ENCODE measurements around the gene TSPYL1. TPM values are rescaled to one million over a fixed set of nuclear protein-coding genes. Genes with fewer than 3 reads are reported as not detected.

The TSPYL1 gene
- total and polyA plus RNA-seq, 4 donors: 25.1 to 39.8 (median 30.2) TPM

Other genes starting within 250 kb of the TSPYL1 start
- 10 to 100 TPM in 1 of 2 donors, 1 to 10 TPM in 1; 5.7 to 26.8 TPM for gene FRK, start 219.0 kb downstream of the TSPYL1 start, total RNA-seq
- 1 to 10 TPM; 3.6 to 4.9 TPM for gene FRK, start 219.0 kb downstream of the TSPYL1 start, polyA plus RNA-seq
- 10 to 100 TPM; 10.4 to 24.2 TPM for gene NT5DC1, start 179.1 kb downstream of the TSPYL1 start, total RNA-seq
- 10 to 100 TPM; 22.3 to 31.4 TPM for gene NT5DC1, start 179.1 kb downstream of the TSPYL1 start, polyA plus RNA-seq
- not detected for gene COL10A1, start 153.8 kb downstream of the TSPYL1 start, total RNA-seq
- gene COL10A1, start 153.8 kb downstream of the TSPYL1 start, polyA plus RNA-seq: under 1 TPM; 0.01 to 0.15 TPM
- 1 to 10 TPM; 3.6 to 7.4 TPM for gene TSPYL4, start 25.9 kb downstream of the TSPYL1 start, total RNA-seq
- gene TSPYL4, start 25.9 kb downstream of the TSPYL1 start, polyA plus RNA-seq: 1 to 10 TPM; 3.7 to 3.8 TPM
- gene DSE, start 91.0 kb upstream of the TSPYL1 start, total RNA-seq: 10 to 100 TPM; 13.0 to 22.8 TPM
- 1 to 10 TPM; 5.5 to 6.1 TPM for gene DSE, start 91.0 kb upstream of the TSPYL1 start, polyA plus RNA-seq
- 10 to 100 TPM in 1 of 2 donors, 1 to 10 TPM in 1; 2.0 to 22.4 TPM for gene CALHM6, start 181.4 kb upstream of the TSPYL1 start, total RNA-seq
- 1 to 10 TPM; 5.2 to 7.3 TPM for gene CALHM6, start 181.4 kb upstream of the TSPYL1 start, polyA plus RNA-seq
- under 1 TPM; 0.47 to 0.59 TPM for gene CALHM5, start 231.7 kb upstream of the TSPYL1 start, total RNA-seq
- gene CALHM5, start 231.7 kb upstream of the TSPYL1 start, polyA plus RNA-seq: under 1 TPM; 0.07 to 0.44 TPM

Measured in liver (tissue), 4 donors.